Keratinocyte (primary cell): Measurements from ENCODE around the gene DGKE. TPM values are rescaled to one million over a fixed set of nuclear protein-coding genes. Genes with fewer than 3 reads are reported as not detected.

ENCODE experiments used
- DNase-seq: peaks from one replicate; pipeline ENCODE4 v3.0.0-alpha.2; 2011; ENCODE audit warnings: low read depth, missing footprints, low spot score
- FAIRE-seq: peaks from 2 replicates; lab custom pipeline; 2011; peaks lifted over from hg19 to GRCh38; lab: Jason Lieb, UNC
- H2AFZ ChIP-seq: 2 replicates; pipeline ENCODE4 v1.6.0; 2012; ENCODE audit warnings: low read length, control low read depth, inconsistent platforms; ENCODE audit not compliant: control insufficient read depth
- H3K27ac ChIP-seq: 2 replicates; pipeline ENCODE4 v1.5.1; 2011; ENCODE audit warnings: low read length; ENCODE audit not compliant: control insufficient read depth, insufficient read depth
- H3K27me3 ChIP-seq: 3 replicates; pipeline ENCODE4 v1.6.0; 2011; ENCODE audit warnings: low read length; ENCODE audit not compliant: control insufficient read depth, insufficient read depth; ENCODE audit errors: extremely low read depth
- H3K36me3 ChIP-seq, 2 experiments: 2 replicates in 1 of 2; 3 replicates in 1 of 2; pipeline ENCODE4 v1.5.1; 2011; ENCODE audit warnings: low read length in 2 of 2, mild to moderate bottlenecking in 1 of 2; ENCODE audit not compliant: control insufficient read depth in 2 of 2, insufficient read depth in 2 of 2; ENCODE audit errors: extremely low read depth in 1 of 2
- H3K4me1 ChIP-seq: 3 replicates; pipeline ENCODE4 v1.5.1; 2011; ENCODE audit warnings: low read length; ENCODE audit not compliant: control insufficient read depth, insufficient read depth; ENCODE audit errors: extremely low read depth
- H3K4me2 ChIP-seq: 3 replicates; pipeline ENCODE4 v1.6.0; 2011; ENCODE audit warnings: low read depth, low read length; ENCODE audit not compliant: control insufficient read depth, insufficient read depth; ENCODE audit errors: extremely low read depth
- H3K4me3 ChIP-seq, 3 experiments: fragments of 200-600 bp in 1 of 3; sonication (generic) in 1 of 3; 2 replicates in 2 of 3; 3 replicates in 1 of 3; pipeline ENCODE4 v1.5.1; 2011 to 2016; ENCODE audit warnings: low read length in 3 of 3, mild to moderate bottlenecking in 3 of 3, control low read depth in 2 of 3, inconsistent platforms in 1 of 3, low read depth in 1 of 3, mixed read lengths in 1 of 3, mixed run types in 1 of 3, moderate library complexity in 1 of 3; ENCODE audit not compliant: control insufficient read depth in 2 of 3, insufficient read depth in 2 of 3; ENCODE audit errors: extremely low read depth in 1 of 3
- H3K79me2 ChIP-seq: 2 replicates; pipeline ENCODE4 v1.6.0; 2012; ENCODE audit warnings: low read length; ENCODE audit not compliant: control insufficient read depth, insufficient read depth
- H3K9ac ChIP-seq: 3 replicates; pipeline ENCODE4 v1.6.0; 2011; ENCODE audit warnings: low read length; ENCODE audit not compliant: control insufficient read depth, insufficient read depth; ENCODE audit errors: extremely low read depth
- H3K9me1 ChIP-seq: 3 replicates; pipeline ENCODE4 v1.6.0; 2011; ENCODE audit warnings: low read length; ENCODE audit not compliant: control insufficient read depth, insufficient read depth; ENCODE audit errors: extremely low read depth
- H3K9me3 ChIP-seq: 2 replicates; pipeline ENCODE4 v1.5.1; 2012; ENCODE audit warnings: low read depth, low read length; ENCODE audit not compliant: control insufficient read depth
- H4K20me1 ChIP-seq: 3 replicates; pipeline ENCODE4 v1.6.0; 2011; ENCODE audit warnings: low read length; ENCODE audit not compliant: control insufficient read depth, insufficient read depth; ENCODE audit errors: extremely low read depth
- EZH2 ChIP-seq: IDR thresholded peaks from one replicate; pipeline ENCODE4 v1.6.1; 2012; ENCODE audit warnings: inconsistent platforms, mild to moderate bottlenecking, low read length, moderate library complexity
- dilution Hi-C: fragments of 300-500 bp; cut with MboI; formaldehyde crosslinking; loops from one replicate; pipeline ENCODE4 v1.7.0; 2020; ENCODE audit warnings: low sequenced_read_pairs; ENCODE audit not compliant: extremely low pct_ligation_motif_present
- polyA plus RNA-seq, 5 experiments: library from polyadenylated mRNA; depleted of rRNA in 3 of 5; stranded (reverse) in 3 of 5; stranded (forward) in 1 of 5; unstranded in 1 of 5; fragments of >200 nt; gene quantifications; 1 replicate in 1 of 5; 2 replicates in 3 of 5; 3 replicates in 1 of 5; pipeline versions ENCODE4 v1.2.1 to v1.2.3, GENCODE V29; 2011 to 2012; ENCODE audit warnings: missing spikeins in 2 of 5, low read depth in 1 of 5, low replicate concordance in 1 of 5
- TF ChIP-seq, protein P1 (sequence below), 3 experiments: IDR thresholded peaks in 1 of 3; conservative IDR thresholded peaks in 1 of 3; optimal IDR thresholded peaks in 1 of 3; 2 replicates in 2 of 3; 3 replicates in 1 of 3; pipeline versions ENCODE3 to v1.5.1; 2011; ENCODE audit warnings: low read length in 3 of 3, mild to moderate bottlenecking in 3 of 3, moderate library complexity in 2 of 3, control low read depth in 1 of 3, inconsistent platforms in 1 of 3; ENCODE audit not compliant: insufficient read depth in 2 of 3; ENCODE audit errors: extremely low read depth in 1 of 3

The DGKE gene
- polyA plus RNA-seq, 1 donor (not counting 4 experiments of a cell fraction or from before 2014, with no cell fraction given): 4.7 TPM

DNA sequence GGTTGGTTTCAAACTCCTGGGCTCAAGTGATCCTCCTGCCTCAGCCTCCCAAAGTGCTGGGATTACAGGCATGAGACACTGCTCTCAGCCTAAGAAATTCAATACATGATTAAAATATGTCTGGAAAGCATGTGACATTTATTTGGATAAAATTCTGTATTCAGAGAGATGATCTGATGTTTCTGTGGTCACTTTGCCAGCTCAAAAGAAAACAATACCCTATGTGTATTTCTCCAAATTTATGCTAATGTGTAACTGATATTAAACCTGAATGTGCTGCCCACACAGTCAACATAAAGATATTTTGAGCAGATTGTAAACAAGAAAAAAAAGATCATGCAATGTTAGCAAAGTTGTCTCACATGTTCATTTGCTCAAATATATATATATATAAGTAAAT, 16.9 kb upstream of the DGKE start:
- H3K9me3 ChIP-seq: no peaks in the 10 kb centered on the region
- H4K20me1 ChIP-seq: no peaks in the 10 kb centered on the region
- H3K4me1 ChIP-seq: peaks cover 3% of the 10 kb centered on the region
- no peak overlapping the region for H3K9ac ChIP-seq
- no peak overlapping the region for H3K4me3 ChIP-seq
- FAIRE-seq: no peak
- H3K27ac ChIP-seq: no peak overlapping the region
- no peak for TF ChIP-seq EZH2
- TF ChIP-seq, protein P1, sequence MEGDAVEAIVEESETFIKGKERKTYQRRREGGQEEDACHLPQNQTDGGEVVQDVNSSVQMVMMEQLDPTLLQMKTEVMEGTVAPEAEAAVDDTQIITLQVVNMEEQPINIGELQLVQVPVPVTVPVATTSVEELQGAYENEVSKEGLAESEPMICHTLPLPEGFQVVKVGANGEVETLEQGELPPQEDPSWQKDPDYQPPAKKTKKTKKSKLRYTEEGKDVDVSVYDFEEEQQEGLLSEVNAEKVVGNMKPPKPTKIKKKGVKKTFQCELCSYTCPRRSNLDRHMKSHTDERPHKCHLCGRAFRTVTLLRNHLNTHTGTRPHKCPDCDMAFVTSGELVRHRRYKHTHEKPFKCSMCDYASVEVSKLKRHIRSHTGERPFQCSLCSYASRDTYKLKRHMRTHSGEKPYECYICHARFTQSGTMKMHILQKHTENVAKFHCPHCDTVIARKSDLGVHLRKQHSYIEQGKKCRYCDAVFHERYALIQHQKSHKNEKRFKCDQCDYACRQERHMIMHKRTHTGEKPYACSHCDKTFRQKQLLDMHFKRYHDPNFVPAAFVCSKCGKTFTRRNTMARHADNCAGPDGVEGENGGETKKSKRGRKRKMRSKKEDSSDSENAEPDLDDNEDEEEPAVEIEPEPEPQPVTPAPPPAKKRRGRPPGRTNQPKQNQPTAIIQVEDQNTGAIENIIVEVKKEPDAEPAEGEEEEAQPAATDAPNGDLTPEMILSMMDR (optimal IDR thresholded peaks at IDR 0.05 in 1 of 3, IDR thresholded peaks at IDR 0.05 in 1 of 3, conservative IDR thresholded peaks at IDR 0.05 in 1 of 3; ENCODE audit: extremely low read depth in 1 of 3, insufficient read depth in 2 of 3, low read length in 3 of 3): no peak
- H3K4me2 ChIP-seq: no peak overlapping the region
- DNase-seq: no peak
- H2AFZ ChIP-seq: no peak overlapping the region
- no peaks in the 10 kb centered on the region for H3K36me3 ChIP-seq
- dilution Hi-C loops: no loop called here
- no peaks in the 10 kb centered on the region for H3K9me1 ChIP-seq
- no peaks in the 10 kb centered on the region for H3K79me2 ChIP-seq
- H3K27me3 ChIP-seq: no peaks in the 10 kb centered on the region

DNA sequence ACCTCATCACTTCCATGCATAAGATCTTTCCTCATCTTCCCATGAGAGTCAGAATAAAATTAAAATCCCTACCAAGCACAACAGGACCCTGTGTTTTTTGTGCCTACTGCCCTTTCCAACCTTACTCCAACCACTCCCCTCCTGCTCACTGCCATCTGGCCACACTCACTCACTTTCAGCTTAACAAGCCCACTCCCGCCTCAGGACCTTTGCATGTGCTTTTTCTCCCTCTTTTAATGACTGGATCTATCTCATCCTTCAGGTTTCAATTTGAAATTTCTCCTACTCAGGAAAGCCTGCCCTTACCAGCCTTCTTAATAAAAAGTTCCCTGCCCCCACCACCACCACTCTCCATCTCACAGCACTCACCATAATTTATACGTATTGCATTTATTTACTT, 14.9 kb upstream of the DGKE start:
- Histone ChIP-seq H3K4me3 (no peak overlapping the region), H3K9me1 (no peaks in the 10 kb centered on the region), H3K9ac (no peak overlapping the region), H3K4me2 (no peak overlapping the region), H3K9me3 (no peaks in the 10 kb centered on the region), H2AFZ (no peak overlapping the region), H3K79me2 (no peaks in the 10 kb centered on the region), H3K36me3 (no peaks in the 10 kb centered on the region), H3K27ac (no peak overlapping the region), H3K4me1 (peaks cover 3% of the 10 kb centered on the region), H3K27me3 (no peaks in the 10 kb centered on the region), H4K20me1 (no peaks in the 10 kb centered on the region)
- dilution Hi-C loops: no loop called here
- DNase-seq (no peak), FAIRE-seq (no peak)
- no peak for TF ChIP-seq EZH2
